Activated naive CD4-positive, alpha-beta T cell treated with Interleukin-2 at 50 U/mL for 16 hours (primary cell): ENCODE measurements around the gene ZNF724.
A peak's percentile ranks its signal among the peaks of the same experiment; 100 is the strongest.
"Not testable (repeated sequence)": the region's sequence is repeated elsewhere in the genome, so short reads cannot be mapped to it uniquely, and the experiment has no call there.

Experiments
- DNase-seq: peaks from one replicate; pipeline ENCODE4 v3.0.0-alpha.2; 2020

The ZNF724 gene

DNA sequence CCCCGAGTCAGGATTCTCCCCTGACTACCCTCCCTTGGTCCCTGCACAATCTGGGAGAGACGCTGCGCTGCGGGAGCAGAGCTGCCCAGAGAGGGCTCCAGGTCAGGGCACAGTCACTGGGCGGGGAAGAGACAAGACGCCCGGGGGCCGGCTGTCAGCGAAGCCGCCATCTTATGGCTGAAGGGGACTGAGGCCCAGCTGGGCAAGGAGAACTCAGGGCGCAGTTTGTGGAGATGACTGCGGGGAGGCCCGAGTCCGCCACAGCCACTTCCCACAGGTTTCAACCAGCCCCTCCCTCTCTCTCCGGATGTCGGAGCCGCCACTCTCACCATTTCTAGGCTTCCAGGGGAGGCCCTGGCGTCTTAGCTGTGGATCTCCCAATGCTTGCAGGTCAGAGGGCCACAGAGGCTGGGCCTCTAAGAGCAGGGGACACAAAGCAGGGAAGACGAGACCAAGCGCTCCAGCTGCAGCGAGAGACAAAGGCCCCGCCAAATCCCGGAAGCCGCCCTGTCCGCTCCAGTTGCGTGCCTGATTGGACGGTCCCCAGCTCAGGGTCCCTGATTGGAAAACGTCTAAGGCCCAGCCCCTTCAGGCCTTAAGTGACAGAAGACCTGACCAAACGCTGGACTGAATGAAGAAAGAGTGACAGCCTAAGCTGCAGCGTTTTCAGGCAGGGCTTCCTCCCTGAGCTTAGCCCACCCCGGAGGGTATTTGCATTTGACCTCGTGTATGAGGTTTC is at the start of gene ZNF724:
ZNF724 (minus strand) TSS at position 484 of the 739 bp plus-strand sequence; CDS start at position 332, 152 bp downstream.
- peak; percentile 89 for DNase-seq

DNA sequence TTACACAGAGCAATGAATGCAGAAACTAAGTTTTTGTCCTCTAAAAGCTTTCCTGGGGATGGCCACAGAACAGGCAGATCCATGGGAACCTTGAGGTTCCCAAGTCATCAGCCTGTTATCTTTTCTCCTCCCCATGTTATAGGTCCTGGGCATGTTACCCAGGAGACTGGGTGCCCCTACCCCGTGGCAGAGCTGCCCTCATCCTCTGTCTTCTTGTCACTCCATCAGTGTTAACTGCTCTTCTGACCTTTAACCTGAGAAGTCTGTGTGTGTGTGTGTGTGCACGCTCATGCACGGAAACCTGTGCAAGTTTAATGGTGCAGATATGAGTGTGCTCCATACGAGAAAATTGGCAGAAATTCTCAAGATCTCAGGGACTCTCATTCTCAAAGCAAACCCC is 43.9 kb upstream of the ZNF724 start:
- no peak for DNase-seq

DNA sequence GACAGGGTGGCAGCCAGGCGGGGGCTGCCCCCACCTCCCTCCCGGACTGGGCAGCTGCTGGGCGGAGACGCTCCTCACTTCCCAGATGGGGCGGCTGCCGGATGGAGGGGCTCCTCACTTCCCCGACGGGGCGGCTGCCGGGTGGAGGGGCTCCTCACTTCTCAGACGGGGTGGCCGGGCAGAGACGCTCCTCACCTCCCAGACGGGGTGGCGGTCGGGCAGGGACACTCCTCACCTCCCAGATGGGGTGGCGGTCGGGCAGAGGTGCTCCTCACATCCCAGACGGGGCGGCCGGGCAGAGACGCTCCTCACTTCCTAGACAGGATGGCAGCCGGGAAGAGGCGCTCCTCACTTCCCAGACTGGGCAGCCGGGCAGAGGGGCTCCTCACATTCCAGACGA is 39.8 kb upstream of the ZNF724 start:
- not testable (repeated sequence) for DNase-seq

DNA sequence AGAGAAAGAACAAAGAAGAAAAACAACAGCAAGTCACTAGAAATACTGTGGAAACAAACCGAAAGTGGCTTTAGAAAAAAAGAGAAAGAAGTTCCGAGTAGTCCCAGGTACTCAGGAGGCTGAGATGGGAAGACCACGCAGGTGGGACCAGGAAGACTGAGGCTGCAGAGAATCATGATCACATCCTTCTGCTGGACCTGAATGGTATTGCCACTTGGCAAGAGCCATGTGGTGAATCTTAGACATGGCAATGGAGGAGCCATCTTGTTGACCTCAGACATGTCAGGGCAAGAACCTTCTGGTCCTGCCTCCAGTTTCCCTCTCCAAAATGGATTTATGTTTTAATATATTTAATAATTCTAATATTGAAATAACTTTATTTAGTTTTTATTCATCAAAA is 37.4 kb upstream of the ZNF724 start:
- DNase-seq, result no peak

DNA sequence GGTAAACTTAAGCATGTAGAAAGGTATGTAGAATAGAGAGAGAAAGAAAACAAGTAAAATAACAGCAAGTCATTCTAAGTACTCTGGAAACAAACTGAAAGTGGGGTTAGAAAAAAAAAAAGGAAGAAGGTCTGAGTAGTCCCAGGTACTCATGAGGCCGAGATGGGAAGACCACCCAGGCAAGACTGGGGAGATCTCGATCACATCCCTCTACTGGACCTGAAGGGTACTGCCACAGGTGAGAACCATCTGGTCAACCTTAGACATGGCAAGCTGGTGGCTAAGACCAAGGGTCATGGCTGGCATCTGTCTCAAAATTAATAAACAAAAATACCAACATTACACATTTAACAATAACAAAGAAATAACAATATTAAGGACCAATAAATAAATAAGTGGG is 36.3 kb upstream of the ZNF724 start:
- no peak for DNase-seq

DNA sequence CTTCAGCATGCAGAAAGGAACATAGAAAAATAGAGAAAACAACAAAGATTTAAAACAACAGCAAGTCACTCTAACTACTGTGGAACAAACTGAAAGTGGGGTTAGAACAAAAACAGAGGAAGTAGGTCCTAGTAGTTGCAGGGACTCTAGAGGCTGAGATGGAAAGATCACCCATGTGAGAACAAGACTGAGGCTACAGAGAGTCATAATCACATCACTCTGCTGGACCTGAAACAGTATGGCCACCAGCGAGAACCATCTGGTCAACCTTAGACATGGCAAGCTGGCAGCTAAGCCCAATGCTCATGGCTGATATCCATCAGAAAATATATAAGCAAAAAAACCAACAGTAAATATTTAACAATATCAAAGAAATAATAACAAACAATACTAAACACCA is 35.8 kb upstream of the ZNF724 start:
- no peak for DNase-seq

DNA sequence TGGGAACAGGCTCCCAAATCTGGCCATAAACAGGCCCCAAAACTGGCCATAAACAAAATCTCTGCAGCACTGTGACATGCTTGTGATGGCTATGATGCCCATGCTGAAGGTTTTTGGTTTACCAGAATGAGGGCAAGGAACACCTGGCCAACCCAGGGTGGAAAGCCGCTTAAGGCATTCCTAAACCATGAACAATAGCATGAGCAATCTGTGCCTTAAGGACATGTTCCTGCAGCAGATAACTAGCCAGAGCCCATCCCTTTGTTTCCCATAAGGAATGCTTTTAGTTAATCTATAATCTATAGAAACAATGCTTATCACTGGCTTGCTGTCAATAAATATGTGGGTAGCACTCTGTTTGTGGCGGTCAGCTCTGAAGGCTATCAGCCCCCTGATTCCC is 35.1 kb upstream of the ZNF724 start:
- DNase-seq, result not testable (repeated sequence)

DNA sequence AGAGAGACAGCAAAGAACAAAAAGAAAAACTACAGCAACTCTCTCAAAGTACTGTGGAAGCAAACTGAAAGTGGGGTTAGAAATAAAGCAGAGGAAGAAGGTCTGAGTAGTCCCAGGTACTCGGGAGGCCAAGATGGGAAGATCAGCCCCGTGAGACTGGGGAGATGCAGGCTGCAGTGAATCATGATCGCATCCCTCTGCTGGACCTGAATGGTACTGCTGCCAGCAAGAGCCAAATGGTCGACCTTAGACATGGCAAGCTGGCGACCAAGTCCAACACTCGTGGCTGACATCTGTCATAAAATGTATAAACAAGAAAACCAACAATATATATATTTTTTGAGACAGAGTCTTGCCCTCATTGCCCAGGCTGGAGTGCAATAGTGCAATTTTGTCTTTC is 33.7 kb upstream of the ZNF724 start:
- peak; percentile 71 for DNase-seq

DNA sequence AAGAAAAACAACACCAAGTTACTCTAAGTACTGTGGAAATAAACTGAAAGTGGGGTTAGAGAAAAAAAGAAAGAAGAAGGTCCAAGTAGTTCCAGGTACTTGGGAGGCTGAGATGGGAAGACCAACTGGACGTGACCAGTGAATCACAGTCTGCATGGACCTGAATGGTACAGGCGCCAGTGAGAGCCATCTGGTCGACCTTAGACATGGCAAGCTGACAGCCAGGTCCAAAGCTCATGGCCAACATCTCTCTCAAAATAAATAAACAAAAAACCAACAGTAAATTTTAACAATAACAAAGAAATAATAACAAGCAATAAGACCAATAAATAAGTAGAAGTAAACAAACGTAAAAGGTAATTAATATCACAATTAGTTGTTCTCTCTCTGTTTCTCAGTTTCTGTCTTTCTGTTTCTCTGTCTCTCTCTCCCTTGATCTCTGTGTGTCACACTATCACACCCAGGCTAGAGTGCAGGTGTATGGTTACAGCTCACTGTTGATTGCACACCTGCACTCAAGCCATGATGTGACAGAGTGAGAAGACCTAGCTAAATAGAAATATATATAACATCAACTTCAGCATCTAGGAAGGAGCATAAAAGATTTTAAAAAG is 31.6 kb upstream of the ZNF724 start:
- no peak for DNase-seq

DNA sequence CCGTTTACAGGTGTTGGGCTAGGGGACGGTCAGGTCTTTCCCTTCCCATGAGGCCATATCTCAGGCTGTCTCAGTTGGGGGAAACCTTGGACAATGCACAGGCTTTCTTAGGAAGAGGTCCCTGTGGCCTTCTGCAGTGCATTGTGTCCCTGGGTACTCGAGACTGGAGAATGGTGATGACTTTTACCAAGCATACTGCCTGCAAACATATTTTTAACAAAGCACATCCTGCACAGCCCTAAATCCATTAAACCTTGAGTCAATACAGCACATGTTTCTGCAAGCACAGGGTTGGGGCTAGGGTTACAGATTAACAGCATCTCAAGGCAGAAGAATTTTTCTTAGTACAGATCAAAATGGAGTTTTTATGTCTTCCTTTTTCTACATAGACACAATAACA is 27.9 kb upstream of the ZNF724 start:
- not testable (repeated sequence) for DNase-seq

DNA sequence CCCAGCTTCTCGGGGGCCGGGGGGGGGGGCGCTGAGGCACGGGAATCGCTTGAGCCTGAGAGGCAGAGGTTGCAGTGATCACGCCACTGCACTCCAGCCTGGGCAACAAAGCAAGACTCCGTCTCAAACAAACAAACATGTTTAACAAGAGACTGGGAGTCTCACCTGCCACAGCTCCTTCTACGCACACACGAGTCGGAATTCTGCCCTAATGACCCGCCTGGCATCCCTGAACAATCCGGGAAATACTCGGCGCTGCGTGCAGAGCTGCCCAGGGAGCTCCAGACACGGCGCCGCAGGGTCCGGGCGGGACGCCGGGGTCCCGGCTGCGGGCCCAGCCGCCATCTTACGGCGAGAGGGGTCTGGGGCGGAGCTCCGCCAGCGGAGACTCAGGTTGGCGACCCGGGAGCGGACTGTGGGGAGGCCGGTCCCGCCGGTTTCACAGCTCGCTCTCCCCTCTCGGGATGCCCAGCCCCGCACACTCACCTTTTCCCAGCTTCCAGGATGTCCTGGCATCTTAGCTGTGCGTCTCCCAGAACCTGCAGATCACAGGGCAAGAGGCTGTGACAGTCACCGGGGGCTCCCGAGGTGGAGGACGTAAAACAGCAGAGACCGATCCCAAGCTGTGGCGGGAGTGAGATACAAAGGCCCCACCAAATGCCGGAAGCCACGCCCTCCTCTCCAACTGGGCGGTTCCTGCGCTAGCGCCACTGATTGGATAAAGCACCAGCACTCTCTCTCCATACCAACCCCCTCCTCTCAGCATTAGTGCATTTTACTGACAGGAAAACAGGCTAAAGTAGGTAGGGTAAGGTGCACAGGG is 23.6 kb upstream of the ZNF724 start:
- peak; percentile 95 for DNase-seq

DNA sequence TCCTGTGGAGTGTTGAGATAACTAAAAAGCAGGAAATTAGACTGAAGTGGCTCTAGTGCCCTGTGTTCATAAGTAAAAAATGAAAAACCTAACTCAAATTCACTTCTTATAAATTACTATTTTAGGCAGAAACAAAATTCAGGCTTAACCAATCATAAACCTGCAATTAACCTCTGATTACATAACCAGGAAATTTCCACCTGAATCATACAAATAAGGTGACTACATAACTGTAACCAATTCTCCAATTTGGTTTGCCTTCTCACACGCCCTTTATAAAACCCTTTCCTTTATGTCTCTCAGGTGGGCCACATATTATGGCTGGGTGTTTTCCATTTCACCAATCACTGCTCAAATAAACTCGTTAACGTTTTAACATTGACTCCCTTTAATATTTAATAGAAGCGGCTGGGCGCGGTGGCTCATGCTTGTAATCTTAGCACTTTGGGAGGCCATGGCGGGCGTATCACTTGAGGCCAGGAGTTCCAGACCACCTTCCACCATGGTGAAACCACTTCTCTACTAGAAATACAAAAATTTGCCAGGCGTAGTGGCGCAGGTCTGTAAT is 22.9 kb upstream of the ZNF724 start:
- DNase-seq, result no peak

DNA sequence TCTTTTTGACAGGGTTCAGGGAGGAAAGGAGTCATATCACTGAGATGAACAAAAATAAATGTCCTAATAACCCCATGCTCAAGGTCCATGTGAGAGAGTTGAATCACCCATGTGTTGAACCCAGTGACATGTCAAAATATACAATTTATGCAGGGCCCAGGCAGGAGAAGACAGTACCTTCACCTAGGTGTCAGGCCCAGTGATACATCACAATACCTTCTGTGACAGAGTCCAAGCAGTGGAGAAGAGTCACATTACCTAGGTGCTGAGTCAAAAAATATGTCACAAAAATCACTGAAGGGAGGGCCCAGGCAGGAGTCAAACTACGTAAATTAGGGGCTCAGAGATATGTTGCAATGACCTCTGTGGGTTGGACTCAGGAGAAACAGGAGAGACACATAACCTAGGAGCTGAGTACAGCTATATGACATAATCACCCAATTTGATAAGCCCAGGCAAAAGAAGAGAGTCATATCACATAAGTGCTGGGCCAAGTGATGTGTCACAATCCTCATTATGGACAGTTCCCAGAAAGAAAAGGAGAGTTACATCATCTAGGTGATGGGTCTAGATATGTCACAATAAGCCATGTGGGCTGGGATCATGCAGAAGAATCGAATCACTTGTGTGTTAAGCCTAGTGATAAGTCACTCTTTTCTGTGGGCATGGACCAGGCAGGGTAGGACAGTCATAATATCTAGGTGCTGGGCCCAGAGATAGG is 13.8 kb upstream of the ZNF724 start:
- DNase-seq, result no peak

DNA sequence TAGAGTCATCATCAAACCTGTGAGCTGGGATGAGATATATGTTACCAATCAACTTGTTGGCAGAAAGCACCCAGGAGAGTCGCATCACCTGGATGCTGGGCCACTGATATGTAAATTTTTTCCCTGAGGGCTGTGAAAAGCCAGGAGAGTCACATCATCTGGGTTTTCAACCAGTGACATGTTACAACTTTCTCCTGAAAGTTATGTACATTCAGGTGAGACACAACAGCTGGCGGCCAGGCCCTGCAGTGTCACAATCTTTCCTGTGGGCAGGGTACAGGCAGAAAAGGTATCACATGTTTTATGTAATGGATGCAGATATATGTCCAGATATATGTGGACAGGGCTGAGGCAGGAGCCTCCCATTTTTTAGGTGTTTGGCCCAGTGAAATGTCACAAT is 13.2 kb upstream of the ZNF724 start:
- DNase-seq, result no peak

DNA sequence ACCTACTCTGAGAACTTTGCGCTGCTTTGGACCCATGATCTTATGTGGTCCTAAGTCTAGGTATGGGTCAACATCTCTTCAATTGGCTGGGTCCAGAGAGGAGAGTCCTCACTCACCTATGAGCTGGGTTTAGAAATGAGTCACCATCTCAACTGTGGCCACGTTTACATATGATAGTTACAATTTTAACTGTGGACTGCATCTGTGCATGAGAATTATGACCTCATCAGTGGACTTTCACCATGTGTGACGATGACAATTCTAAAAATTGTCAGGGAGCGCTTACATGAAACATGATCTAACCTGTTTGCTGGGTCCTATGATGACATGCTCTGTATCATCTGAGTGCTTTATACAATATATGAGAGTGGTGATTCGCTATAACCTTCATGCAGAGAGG is 12.7 kb upstream of the ZNF724 start:
- no peak for DNase-seq

DNA sequence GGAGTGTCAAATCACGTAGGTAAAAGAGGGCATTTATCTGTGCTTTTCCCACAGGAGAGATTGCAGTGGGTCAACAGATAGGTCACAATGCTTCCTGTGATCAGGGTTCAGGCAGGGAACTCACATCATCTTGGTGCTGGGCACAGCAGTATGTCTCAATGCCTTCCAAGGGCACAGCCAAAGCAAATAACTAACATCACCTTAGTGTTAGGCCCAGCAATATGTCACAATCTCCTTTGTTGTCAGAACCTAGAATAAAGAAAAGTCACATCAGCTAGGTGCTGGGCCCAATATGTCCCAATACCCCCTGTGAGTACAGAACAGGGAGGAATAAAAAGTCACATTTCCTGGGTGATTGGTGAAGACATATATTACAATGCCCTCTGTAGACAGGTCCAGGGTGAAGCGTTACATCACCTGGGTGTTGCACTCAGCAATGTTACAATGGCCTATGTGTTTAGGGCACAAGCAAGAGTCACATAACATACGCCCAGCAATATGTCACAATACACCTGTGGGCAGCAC is 11.4 kb upstream of the ZNF724 start:
- no peak for DNase-seq

DNA sequence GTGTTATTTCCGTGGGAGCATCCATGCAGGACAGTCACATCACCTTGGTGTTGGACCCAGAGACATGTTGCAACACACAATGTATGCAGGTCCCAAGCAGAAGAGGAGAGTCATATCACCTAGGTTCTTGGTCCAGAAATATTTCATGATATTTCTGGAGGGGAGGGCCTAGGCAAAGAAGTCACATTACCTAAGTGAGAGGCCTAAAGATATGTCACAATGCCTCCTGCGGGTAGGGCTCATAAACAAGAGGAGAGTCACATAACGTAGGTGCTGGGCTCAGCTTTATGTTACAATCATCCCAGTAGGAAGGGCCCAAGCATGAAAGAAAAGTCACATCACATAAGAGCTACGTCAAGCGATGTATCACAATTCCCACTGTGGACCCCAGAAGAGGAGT is 10.8 kb upstream of the ZNF724 start:
- DNase-seq, result no peak

DNA sequence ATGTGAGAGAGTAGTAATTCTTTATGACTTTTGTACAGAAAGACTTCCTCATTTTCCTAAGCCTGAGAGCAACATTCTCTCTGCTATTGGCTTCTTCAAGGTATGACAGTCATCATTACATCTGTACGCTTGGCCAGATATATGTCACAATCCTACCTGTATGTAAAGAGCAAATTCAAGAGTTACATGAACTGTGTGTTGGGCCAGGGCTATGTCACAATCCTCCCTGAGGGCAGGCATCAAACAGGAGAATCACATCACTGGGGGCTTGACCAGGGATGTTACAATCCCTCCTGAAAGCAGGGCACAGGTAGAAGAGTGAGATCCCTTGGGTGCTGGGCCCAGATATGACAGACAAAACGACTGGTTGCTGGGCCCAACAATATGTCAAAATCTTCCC is 9.8 kb upstream of the ZNF724 start:
- DNase-seq, result no peak

DNA sequence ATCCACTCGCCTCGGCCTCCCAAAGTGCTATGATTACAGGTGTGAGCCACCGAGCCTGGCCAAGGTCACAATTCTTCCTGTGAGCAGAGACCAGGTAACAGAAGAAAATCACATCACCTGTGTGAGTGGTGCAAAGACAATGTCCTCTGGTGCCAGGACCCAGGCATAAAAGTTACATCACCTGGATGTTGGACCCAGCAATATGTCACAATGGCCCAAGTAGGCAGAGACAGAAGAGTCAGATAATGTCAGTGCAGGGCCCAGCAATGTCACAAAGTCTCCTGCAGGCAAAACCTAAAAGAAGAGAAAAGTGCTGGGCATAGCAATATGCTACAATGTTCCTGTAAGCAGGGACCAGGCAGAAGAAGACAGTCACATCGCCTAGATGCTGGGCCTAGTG is 5.5 kb upstream of the ZNF724 start:
- DNase-seq, result no peak

DNA sequence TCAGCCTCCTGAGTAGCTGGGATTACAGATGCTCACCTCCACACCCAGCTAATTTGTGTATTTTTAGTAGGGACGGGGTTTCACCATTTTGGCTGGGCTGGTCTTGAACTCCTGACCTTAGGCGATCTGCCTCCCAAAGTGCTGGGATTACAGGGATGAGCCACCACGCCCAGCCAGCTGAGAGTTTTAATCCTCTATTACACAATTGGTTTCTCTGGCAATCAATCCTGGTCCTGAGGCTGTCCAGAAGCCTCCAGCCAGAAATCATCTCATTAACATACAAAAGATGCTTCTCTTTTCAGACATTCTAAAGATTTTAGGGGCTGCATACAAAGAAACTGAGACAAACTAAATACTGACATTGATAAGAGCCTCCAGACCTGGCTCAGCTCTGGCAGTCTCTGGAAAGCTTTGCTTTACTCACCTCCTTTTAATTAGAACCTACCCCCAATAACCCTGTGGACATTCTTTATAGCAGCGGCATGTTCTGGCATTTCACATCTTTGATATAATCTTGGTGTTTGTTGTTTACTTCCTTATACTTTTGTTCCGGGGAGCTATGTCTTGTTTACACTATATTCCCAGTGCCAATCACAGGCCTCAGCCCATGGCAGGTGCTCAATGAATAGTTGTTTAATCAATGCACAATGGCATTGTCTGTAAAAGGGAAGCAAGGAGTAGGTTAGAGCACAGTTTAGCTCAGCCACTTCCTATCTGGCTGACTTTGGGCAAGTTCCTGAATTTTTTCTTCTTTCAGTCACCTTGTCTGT is 4.1 kb upstream of the ZNF724 start:
- DNase-seq, result no peak

DNA sequence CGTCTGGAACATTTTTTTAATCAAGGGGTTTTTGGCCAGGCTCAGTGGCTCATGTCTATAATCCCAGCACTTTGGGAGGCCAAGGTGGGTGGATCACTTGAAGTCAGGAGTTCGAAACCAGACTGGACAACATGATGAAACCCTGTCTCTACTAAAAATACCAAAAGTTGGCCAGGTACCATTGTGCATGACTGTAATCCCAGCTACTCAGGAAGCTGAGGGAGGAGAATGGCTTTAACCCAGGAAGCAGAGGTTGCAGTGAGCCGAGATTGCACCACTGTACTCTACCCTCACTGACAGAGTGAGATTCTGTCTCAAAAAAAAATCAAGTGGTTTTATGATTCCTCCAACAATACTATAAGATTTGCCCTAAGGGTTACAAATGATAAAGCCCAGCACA is 3.1 kb upstream of the ZNF724 start:
- not testable (repeated sequence) for DNase-seq

DNA sequence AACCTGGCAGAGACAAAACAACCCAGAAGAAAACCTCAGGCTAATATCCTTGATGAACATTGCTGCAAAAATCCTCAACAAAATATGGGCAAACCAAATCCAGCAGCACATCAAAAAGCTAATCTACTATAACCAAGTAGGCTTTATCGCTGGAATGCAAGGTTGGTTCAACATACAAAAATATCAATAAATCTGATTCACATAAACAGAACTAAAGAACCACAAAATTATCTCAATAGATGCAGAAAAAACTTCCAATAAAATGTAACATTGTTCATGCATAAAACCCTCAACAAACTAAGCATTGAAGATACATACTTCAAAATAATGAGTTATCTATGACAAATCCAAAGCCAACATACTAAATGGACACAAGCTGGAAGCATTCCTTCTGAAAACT is 8.8 kb downstream of the ZNF724 start:
- DNase-seq, result no peak
